ENCODE results near the gene FGFRL1.
"Not testable (repeated sequence)": the region's sequence is repeated elsewhere in the genome, so short reads cannot be mapped to it uniquely, and the experiment has no call there.

The FGFRL1 gene

GRCh38 chr4:1053080-1053661 lies 41.7 kb downstream of the FGFRL1 start:
- DNase-seq (ENCODE audit: low read depth): no peak

GRCh38 chr4:1053891-1054290 lies 42.5 kb downstream of the FGFRL1 start:
- DNase-seq (ENCODE audit: low read depth): not testable (repeated sequence)

GRCh38 chr4:1054696-1055242 lies 43.3 kb downstream of the FGFRL1 start:
- not testable (repeated sequence) for DNase-seq (ENCODE audit: low read depth)

GRCh38 chr4:1055243-1055701 lies 43.8 kb downstream of the FGFRL1 start:
- not testable (repeated sequence) for DNase-seq (ENCODE audit: low read depth)

GRCh38 chr4:1055721-1056590 lies 44.5 kb downstream of the FGFRL1 start:
- no peak for DNase-seq (ENCODE audit: low read depth)

- DNase-seq (ENCODE audit: low read depth): no peak
Observed at GRCh38 chr4:1056671-1057402, 45.4 kb downstream of the FGFRL1 start.

- DNase-seq (ENCODE audit: low read depth): no peak
Observed at GRCh38 chr4:1057403-1057745, 45.9 kb downstream of the FGFRL1 start.

- no peak for DNase-seq (ENCODE audit: low read depth)
Observed at GRCh38 chr4:1058198-1058996, 47.0 kb downstream of the FGFRL1 start.

GRCh38 chr4:1058997-1059665 lies 47.7 kb downstream of the FGFRL1 start:
- no peak for DNase-seq (ENCODE audit: low read depth)

GRCh38 chr4:1060121-1060520 lies 48.7 kb downstream of the FGFRL1 start:
- DNase-seq (ENCODE audit: low read depth): no peak

- DNase-seq (ENCODE audit: low read depth): no peak
Observed at GRCh38 chr4:1060621-1061020, 49.2 kb downstream of the FGFRL1 start.

GRCh38 chr4:1061056-1061700 lies 49.8 kb downstream of the FGFRL1 start:
- DNase-seq (ENCODE audit: low read depth): no peak

- no peak for DNase-seq (ENCODE audit: low read depth)
Observed at GRCh38 chr4:1061760-1062159, 50.3 kb downstream of the FGFRL1 start.

- DNase-seq (ENCODE audit: low read depth): no peak
Observed at GRCh38 chr4:1062419-1062818, 51.0 kb downstream of the FGFRL1 start.

GRCh38 chr4:1065732-1066131 lies 54.3 kb downstream of the FGFRL1 start:
- no peak for DNase-seq (ENCODE audit: low read depth)

- no peak for DNase-seq (ENCODE audit: low read depth)
Observed at GRCh38 chr4:1069394-1069793, 58.0 kb downstream of the FGFRL1 start.

GRCh38 chr4:1072830-1073446 lies 61.5 kb downstream of the FGFRL1 start:
- no peak for DNase-seq (ENCODE audit: low read depth)

GRCh38 chr4:1074077-1074476 lies 62.7 kb downstream of the FGFRL1 start:
- DNase-seq (ENCODE audit: low read depth): no peak

GRCh38 chr4:1075225-1075624 lies 63.8 kb downstream of the FGFRL1 start:
- no peak for DNase-seq (ENCODE audit: low read depth)
